Panc1 (cell line): Measurements from ENCODE around the gene HUNK. TPM values are rescaled to one million over a fixed set of nuclear protein-coding genes. Genes with fewer than 3 reads are reported as not detected.

ENCODE experiments used
- ATAC-seq: fragments of 200-7000 bp; cut with Tn5 transposase; 2 replicates; pipeline ENCODE4 v1.9.1; 2020; ENCODE audit warnings: mild to moderate bottlenecking, moderate library complexity
- BruUV-seq: library from RNA; stranded (reverse); fragments of 400-500 nt; replicated peaks from 2 replicates; lab custom pipeline; 2021; lab: Mats Ljungman, UMichigan
- CTCF ChIA-PET: fragments of 300-600 bp; sonication (Branson Sonifier 250); formaldehyde crosslinking; loops from one replicate; lab custom pipeline; 2022; ENCODE audit warnings: antibody characterized with exemption; lab: Charles Lee
- POLR2A ChIA-PET: fragments of 300-600 bp; sonication (Branson Sonifier 250); formaldehyde crosslinking; loops from one replicate; lab custom pipeline; 2022; ENCODE audit warnings: antibody characterized with exemption; lab: Charles Lee
- DNase-seq: peaks from one replicate; pipeline ENCODE4 v3.0.0-alpha.2; 2010; ENCODE audit warnings: low read depth, low spot score
- H3K27ac ChIP-seq: 2 replicates; pipeline ENCODE4 v1.5.1; 2011; ENCODE audit warnings: mild to moderate bottlenecking, low read length, inconsistent platforms
- H3K27me3 ChIP-seq: fragments of 200-500 bp; sonication (Bioruptor generic); 2 replicates; pipeline ENCODE4 v1.6.0; 2014; ENCODE audit warnings: low read length, inconsistent platforms; ENCODE audit not compliant: control insufficient read depth, insufficient read depth
- H3K36me3 ChIP-seq: fragments of 200-500 bp; sonication (Bioruptor generic); 2 replicates; pipeline ENCODE4 v1.5.1; 2014; ENCODE audit warnings: inconsistent platforms, mild to moderate bottlenecking, low read length, moderate library complexity; ENCODE audit not compliant: control insufficient read depth, insufficient read depth
- H3K4me1 ChIP-seq: 2 replicates; pipeline ENCODE4 v1.5.1; 2011; ENCODE audit warnings: inconsistent platforms, mild to moderate bottlenecking, low read length, moderate library complexity; ENCODE audit not compliant: control insufficient read depth, insufficient read depth
- H3K4me3 ChIP-seq, 2 experiments: 2 replicates each; pipeline ENCODE4 v1.5.1; 2011 to 2012; ENCODE audit warnings: low read depth in 2 of 2, low read length in 2 of 2, mild to moderate bottlenecking in 2 of 2, inconsistent platforms in 1 of 2, moderate library complexity in 1 of 2
- H3K9me3 ChIP-seq: fragments of 200-500 bp; sonication (Bioruptor generic); 2 replicates; pipeline ENCODE4 v1.5.1; 2014; ENCODE audit warnings: low read depth, mild to moderate bottlenecking, inconsistent platforms, low read length, moderate library complexity; ENCODE audit not compliant: control insufficient read depth, insufficient read depth
- CTCF ChIP-seq: fragments of 450-650 bp; IDR thresholded peaks from 2 replicates; pipeline ENCODE4 v1.5.1; 2017; ENCODE audit warnings: mild to moderate bottlenecking
- POLR2AphosphoS5 ChIP-seq: IDR thresholded peaks from 2 replicates; pipeline ENCODE4 v1.6.1; 2012; ENCODE audit warnings: mild to moderate bottlenecking, low read depth, low read length, moderate library complexity
- SIN3A ChIP-seq: IDR thresholded peaks from 2 replicates; pipeline ENCODE4 v1.6.1; 2012; ENCODE audit warnings: low read depth, mild to moderate bottlenecking, low read length, moderate library complexity, borderline replicate concordance; ENCODE audit not compliant: insufficient read depth
- TCF7L2 ChIP-seq: IDR thresholded peaks from 2 replicates; pipeline ENCODE4 v1.6.1; 2011; ENCODE audit warnings: mild to moderate bottlenecking, low read depth, low read length, inconsistent platforms
- in situ Hi-C: cut with HindIII; loops from 2 replicates; pipeline ENCODE4 v1.10.0; 2016; ENCODE audit warnings: low sequenced_read_pairs, low pct_unique_long_range_greater_than_20kb
- intact Hi-C: fragments of 100-400 bp; cut with micrococcal nuclease; formaldehyde crosslinking; loops from one replicate; pipeline ENCODE4 v1.10.0; 2022; ENCODE audit not compliant: unreplicated experiment
- total RNA-seq: library from RNA; stranded (reverse); gene quantifications from one replicate; pipeline ENCODE4 v1.2.1, GENCODE V29; 2021; ENCODE audit not compliant: unreplicated experiment
- TF ChIP-seq, protein P1 (sequence below), 2 experiments: IDR thresholded peaks; 2 replicates each; pipeline ENCODE4 v1.6.1; 2011 to 2012; ENCODE audit warnings: low read depth in 2 of 2, control low read depth in 1 of 2, low read length in 1 of 2, mild to moderate bottlenecking in 1 of 2, moderate library complexity in 1 of 2; ENCODE audit not compliant: insufficient read depth in 1 of 2

HUNK gene
- total RNA-seq, 1 experiment from 2014 or later = 0.05 TPM

- BruUV-seq = no TSS peak
- in situ Hi-C loops = no loop called here
- no peaks in the 10 kb centered on the region for H3K36me3 ChIP-seq
- no peaks in the 10 kb centered on the region for H3K4me1 ChIP-seq
- no peaks in the 10 kb centered on the region for H3K9me3 ChIP-seq
- ATAC-seq (no peak), DNase-seq (no peak)
- H3K27ac ChIP-seq = no peak overlapping the region
- CTCF ChIA-PET = no interaction called here
- no peak for TF ChIP-seq TCF7L2
- no peak for TF ChIP-seq POLR2AphosphoS5
- no peak for TF ChIP-seq SIN3A
- TF ChIP-seq, protein P1, sequence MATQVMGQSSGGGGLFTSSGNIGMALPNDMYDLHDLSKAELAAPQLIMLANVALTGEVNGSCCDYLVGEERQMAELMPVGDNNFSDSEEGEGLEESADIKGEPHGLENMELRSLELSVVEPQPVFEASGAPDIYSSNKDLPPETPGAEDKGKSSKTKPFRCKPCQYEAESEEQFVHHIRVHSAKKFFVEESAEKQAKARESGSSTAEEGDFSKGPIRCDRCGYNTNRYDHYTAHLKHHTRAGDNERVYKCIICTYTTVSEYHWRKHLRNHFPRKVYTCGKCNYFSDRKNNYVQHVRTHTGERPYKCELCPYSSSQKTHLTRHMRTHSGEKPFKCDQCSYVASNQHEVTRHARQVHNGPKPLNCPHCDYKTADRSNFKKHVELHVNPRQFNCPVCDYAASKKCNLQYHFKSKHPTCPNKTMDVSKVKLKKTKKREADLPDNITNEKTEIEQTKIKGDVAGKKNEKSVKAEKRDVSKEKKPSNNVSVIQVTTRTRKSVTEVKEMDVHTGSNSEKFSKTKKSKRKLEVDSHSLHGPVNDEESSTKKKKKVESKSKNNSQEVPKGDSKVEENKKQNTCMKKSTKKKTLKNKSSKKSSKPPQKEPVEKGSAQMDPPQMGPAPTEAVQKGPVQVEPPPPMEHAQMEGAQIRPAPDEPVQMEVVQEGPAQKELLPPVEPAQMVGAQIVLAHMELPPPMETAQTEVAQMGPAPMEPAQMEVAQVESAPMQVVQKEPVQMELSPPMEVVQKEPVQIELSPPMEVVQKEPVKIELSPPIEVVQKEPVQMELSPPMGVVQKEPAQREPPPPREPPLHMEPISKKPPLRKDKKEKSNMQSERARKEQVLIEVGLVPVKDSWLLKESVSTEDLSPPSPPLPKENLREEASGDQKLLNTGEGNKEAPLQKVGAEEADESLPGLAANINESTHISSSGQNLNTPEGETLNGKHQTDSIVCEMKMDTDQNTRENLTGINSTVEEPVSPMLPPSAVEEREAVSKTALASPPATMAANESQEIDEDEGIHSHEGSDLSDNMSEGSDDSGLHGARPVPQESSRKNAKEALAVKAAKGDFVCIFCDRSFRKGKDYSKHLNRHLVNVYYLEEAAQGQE (IDR thresholded peaks at IDR 0.05; ENCODE audit: insufficient read depth in 1 of 2, low read depth in 2 of 2, low read length in 1 of 2) = no peak
- TF ChIP-seq CTCF = no peak
- POLR2A ChIA-PET = no interaction called here
- H3K27me3 ChIP-seq = no peaks in the 10 kb centered on the region
- H3K4me3 ChIP-seq = no peak overlapping the region
- intact Hi-C loops = no loop called here
Observed at GRCh38 chr21:31860851-31861250, 12.0 kb upstream of the HUNK start.

DNA sequence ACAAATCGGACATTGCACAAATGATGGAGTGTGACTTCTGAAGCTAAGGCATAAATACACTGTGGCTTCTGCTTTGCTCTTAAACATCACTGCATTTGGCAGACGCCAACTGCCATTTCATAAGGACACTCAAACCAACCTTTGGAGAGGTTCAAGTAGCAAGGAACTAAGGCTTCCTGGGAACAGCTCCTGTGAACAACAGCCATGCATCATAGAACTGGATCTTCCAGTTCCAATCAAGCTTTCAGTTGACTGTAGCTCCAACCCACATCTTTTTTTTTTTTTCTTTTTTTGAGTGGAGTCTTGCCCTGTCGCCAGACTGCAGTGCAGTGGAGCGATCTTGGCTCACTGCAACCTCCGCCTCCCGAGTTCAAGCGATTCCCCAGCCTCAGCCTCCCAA, 10.7 kb upstream of the HUNK start:
- Histone ChIP-seq H3K36me3 (no peaks in the 10 kb centered on the region), H3K27me3 (no peaks in the 10 kb centered on the region), H3K9me3 (no peaks in the 10 kb centered on the region), H3K4me1 (no peaks in the 10 kb centered on the region), H3K27ac (no peak overlapping the region), H3K4me3 (no peak overlapping the region)
- ChIA-PET POLR2A (no interaction called here), CTCF (no interaction called here)
- no peak for ATAC-seq
- no TSS peak for BruUV-seq
- DNase-seq = no peak
- intact Hi-C loops (no loop called here), in situ Hi-C loops (no loop called here)
- no peak for TF ChIP-seq POLR2AphosphoS5
- TF ChIP-seq CTCF = no peak
- TF ChIP-seq SIN3A = no peak
- TF ChIP-seq TCF7L2 = no peak
- TF ChIP-seq, protein P1 (IDR thresholded peaks at IDR 0.05; ENCODE audit: insufficient read depth in 1 of 2, low read depth in 2 of 2, low read length in 1 of 2) = no peak
